GM12891 (cell line): ENCODE results near the gene MESP2.

ENCODE experiments used
- PAX5 ChIP-seq: IDR thresholded peaks from 2 replicates; pipeline ENCODE4 v1.6.1; 2011; ENCODE audit warnings: low read length, moderate library complexity, mild to moderate bottlenecking; ENCODE audit not compliant: insufficient read depth, severe bottlenecking
- POLR2A ChIP-seq: IDR thresholded peaks from 2 replicates; pipeline ENCODE4 v1.6.1; 2011; ENCODE audit warnings: low read depth, low read length, control low read depth

DNA sequence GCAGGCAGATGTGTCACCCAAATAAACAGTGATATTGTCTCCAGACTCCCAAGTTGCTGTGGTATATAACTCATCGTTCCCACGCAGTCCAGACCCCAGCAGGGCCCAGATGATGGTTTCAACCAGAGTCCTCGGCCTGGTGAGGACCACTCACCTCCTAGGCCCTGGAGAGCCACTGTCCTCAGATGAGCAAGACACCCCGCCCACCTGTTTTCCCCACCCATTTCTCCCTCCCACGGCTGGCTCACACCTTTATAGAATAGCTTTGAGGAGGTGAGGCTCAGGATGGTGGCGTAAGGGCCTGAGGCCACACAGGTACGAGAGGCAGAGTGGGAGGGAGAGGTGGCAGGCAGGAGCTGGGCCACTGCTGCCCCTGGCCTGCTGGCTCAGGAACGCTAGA, 32.5 kb upstream of the MESP2 start:
- TF ChIP-seq POLR2A, result no peak
- TF ChIP-seq PAX5, result no peak
